ENCODE measurements around the gene ZFYVE27.
A peak's percentile ranks its signal among the peaks of the same experiment; 100 is the strongest.
"Not testable (repeated sequence)": the region's sequence is repeated elsewhere in the genome, so short reads cannot be mapped to it uniquely, and the experiment has no call there.

ZFYVE27 gene

GRCh38 chr10:97736902-97737769 lies at the start of gene ZFYVE27:
Gene ZFYVE27, plus strand, starts transcription at chr10:97737128. Its CDS starts 1,350 bp downstream, at chr10:97738478.
- DNase-seq (ENCODE audit: low read depth in 2 of 2), result peak; percentile 91

GRCh38 chr10:97687785-97688781 lies 48.8 kb upstream of the ZFYVE27 start:
- no peak for DNase-seq (ENCODE audit: low read depth in 2 of 2)

- no peak for DNase-seq (ENCODE audit: low read depth in 2 of 2)
Observed at GRCh38 chr10:97689559-97690020, 47.3 kb upstream of the ZFYVE27 start.

GRCh38 chr10:97690133-97690532 lies 46.8 kb upstream of the ZFYVE27 start:
- no peak for DNase-seq (ENCODE audit: low read depth in 2 of 2)

- DNase-seq (ENCODE audit: low read depth in 2 of 2), result not testable (repeated sequence)
Observed at GRCh38 chr10:97698072-97698655, 38.8 kb upstream of the ZFYVE27 start.

GRCh38 chr10:97701438-97702069 lies 35.4 kb upstream of the ZFYVE27 start:
- no peak for DNase-seq (ENCODE audit: low read depth in 2 of 2)

- no peak for DNase-seq (ENCODE audit: low read depth in 2 of 2)
Observed at GRCh38 chr10:97703398-97704067, 33.4 kb upstream of the ZFYVE27 start.

GRCh38 chr10:97704341-97704740 lies 32.6 kb upstream of the ZFYVE27 start:
- no peak for DNase-seq (ENCODE audit: low read depth in 2 of 2)

- no peak for DNase-seq (ENCODE audit: low read depth in 2 of 2)
Observed at GRCh38 chr10:97705006-97705670, 31.8 kb upstream of the ZFYVE27 start.

- no peak for DNase-seq (ENCODE audit: low read depth in 2 of 2)
Observed at GRCh38 chr10:97707134-97707861, 29.6 kb upstream of the ZFYVE27 start.

GRCh38 chr10:97708167-97708566 lies 28.8 kb upstream of the ZFYVE27 start:
- DNase-seq (ENCODE audit: low read depth in 2 of 2), result no peak

- no peak for DNase-seq (ENCODE audit: low read depth in 2 of 2)
Observed at GRCh38 chr10:97708976-97709946, 27.7 kb upstream of the ZFYVE27 start.

GRCh38 chr10:97711640-97712572 lies 25.0 kb upstream of the ZFYVE27 start:
- DNase-seq (ENCODE audit: low read depth in 2 of 2), result no peak

GRCh38 chr10:97713339-97713825 lies 23.5 kb upstream of the ZFYVE27 start, which contains the start of gene MARVELD1:
Gene MARVELD1, plus strand, starts transcription at chr10:97713730. Its CDS starts 147 bp downstream, at chr10:97713877.
- DNase-seq (ENCODE audit: low read depth in 2 of 2), result no peak

- DNase-seq (ENCODE audit: low read depth in 2 of 2), result no peak
Observed at GRCh38 chr10:97713826-97714400, 23.0 kb upstream of the ZFYVE27 start.
